Neural crest cell (in vitro differentiated cells): ENCODE measurements around the gene TAF1C. TPM values are rescaled to one million over a fixed set of nuclear protein-coding genes. Genes with fewer than 3 reads are reported as not detected.
"Not testable (repeated sequence)": the region's sequence is repeated elsewhere in the genome, so short reads cannot be mapped to it uniquely, and the experiment has no call there.

Experiments
- DNase-seq: peaks from one replicate; pipeline ENCODE4 v3.0.0; 2021; ENCODE audit warnings: low read depth, mixed read lengths, low spot score
- H3K27ac Mint-ChIP-seq: one replicate; pipeline ENCODE4 v1.8.0; 2021; ENCODE audit warnings: mild to moderate bottlenecking, mixed read lengths; ENCODE audit not compliant: unreplicated experiment
- H3K27me3 Mint-ChIP-seq: 2 replicates; pipeline ENCODE4 v1.8.0; 2021; ENCODE audit warnings: low read depth, mild to moderate bottlenecking, mixed read lengths
- H3K36me3 Mint-ChIP-seq: 2 replicates; pipeline ENCODE4 v1.8.0; 2021; ENCODE audit warnings: low read depth, mild to moderate bottlenecking, mixed read lengths
- H3K4me1 Mint-ChIP-seq: 2 replicates; pipeline ENCODE4 v1.8.0; 2021; ENCODE audit warnings: mixed read lengths
- H3K4me3 Mint-ChIP-seq: one replicate; pipeline ENCODE4 v1.8.0; 2021; ENCODE audit warnings: mild to moderate bottlenecking, mixed read lengths
- H3K9me3 Mint-ChIP-seq: 2 replicates; pipeline ENCODE4 v1.8.0; 2021; ENCODE audit warnings: mixed read lengths
- CTCF ChIP-seq: fragments of 200-600 bp; sonication (generic); conservative IDR thresholded peaks from 2 replicates; pipeline ENCODE4 v1.5.0; 2021; ENCODE audit warnings: antibody characterized with exemption, mild to moderate bottlenecking
- total RNA-seq: library from RNA; stranded (reverse); gene quantifications from 2 replicates; pipeline ENCODE4 v1.2.1, GENCODE V29; 2021

Gene TAF1C
- total RNA-seq, 1 donor from 2014 or later: 86.4 TPM

- Mint-ChIP-seq H3K27me3 (no peaks in the 10 kb centered on the region), H3K4me1 (no peaks in the 10 kb centered on the region), H3K27ac (no peak overlapping the region), H3K9me3 (no peaks in the 10 kb centered on the region), H3K36me3 (no peaks in the 10 kb centered on the region), H3K4me3 (no peak overlapping the region)
- no peak for TF ChIP-seq CTCF
- DNase-seq: no peak
Observed at GRCh38 chr16:84209989-84210388, 23.1 kb upstream of the TAF1C start.

- no peak overlapping the region for H3K4me3 Mint-ChIP-seq
- no peaks in the 10 kb centered on the region for H3K9me3 Mint-ChIP-seq
- no peak for DNase-seq
- H3K27me3 Mint-ChIP-seq: no peaks in the 10 kb centered on the region
- no peaks in the 10 kb centered on the region for H3K36me3 Mint-ChIP-seq
- H3K27ac Mint-ChIP-seq: no peak overlapping the region
- no peaks in the 10 kb centered on the region for H3K4me1 Mint-ChIP-seq
- no peak for TF ChIP-seq CTCF
Observed at GRCh38 chr16:84207879-84208278, 21.0 kb upstream of the TAF1C start.

GRCh38 chr16:84207251-84207650 is 20.4 kb upstream of the TAF1C start:
- Mint-ChIP-seq H3K27me3 (no peaks in the 10 kb centered on the region), H3K4me1 (no peaks in the 10 kb centered on the region), H3K27ac (no peak overlapping the region), H3K36me3 (no peaks in the 10 kb centered on the region), H3K4me3 (no peak overlapping the region), H3K9me3 (no peaks in the 10 kb centered on the region)
- TF ChIP-seq CTCF: no peak
- no peak for DNase-seq

GRCh38 chr16:84205976-84206691 is 19.3 kb upstream of the TAF1C start:
- H3K9me3 Mint-ChIP-seq: no peaks in the 10 kb centered on the region
- H3K4me1 Mint-ChIP-seq: no peaks in the 10 kb centered on the region
- H3K27ac Mint-ChIP-seq: no peak overlapping the region
- TF ChIP-seq CTCF: no peak
- H3K27me3 Mint-ChIP-seq: no peaks in the 10 kb centered on the region
- H3K36me3 Mint-ChIP-seq: no peaks in the 10 kb centered on the region
- H3K4me3 Mint-ChIP-seq: no peak overlapping the region
- no peak for DNase-seq

GRCh38 chr16:84205123-84205522 is 18.3 kb upstream of the TAF1C start:
- not testable (repeated sequence) for H3K27me3 Mint-ChIP-seq, H3K4me1 Mint-ChIP-seq, H3K27ac Mint-ChIP-seq, DNase-seq, H3K4me3 Mint-ChIP-seq, H3K36me3 Mint-ChIP-seq, H3K9me3 Mint-ChIP-seq

GRCh38 chr16:84204551-84204950 is 17.7 kb upstream of the TAF1C start:
- not testable (repeated sequence) for H3K27ac Mint-ChIP-seq, DNase-seq, H3K27me3 Mint-ChIP-seq, H3K9me3 Mint-ChIP-seq, H3K4me3 Mint-ChIP-seq, H3K36me3 Mint-ChIP-seq, H3K4me1 Mint-ChIP-seq
